Endothelial cell of umbilical vein (primary cell): ENCODE data around the gene DPEP2. TPM values are rescaled to one million over a fixed set of nuclear protein-coding genes. Genes with fewer than 3 reads are reported as not detected.
A peak's percentile ranks its signal among the peaks of the same experiment; 100 is the strongest.

Experiments
- BruUV-seq: library from RNA; stranded (reverse); fragments of 400-500 nt; replicated peaks from 2 replicates; lab custom pipeline; 2021; lab: Mats Ljungman, UMichigan
- CTCF ChIA-PET: fragments of 300-600, 350-600 bp; sonication (Branson Sonifier 250); formaldehyde crosslinking; loops from one replicate; lab custom pipeline; 2021; ENCODE audit warnings: antibody characterized with exemption, inconsistent platforms; lab: Charles Lee
- POLR2A ChIA-PET: fragments of 300-600, 350-600 bp; sonication (Branson Sonifier 250); formaldehyde crosslinking; loops from one replicate; lab custom pipeline; 2021; ENCODE audit warnings: antibody characterized with exemption, inconsistent platforms; lab: Charles Lee
- DNase-seq: peaks from one replicate; pipeline ENCODE4 v3.0.0-alpha.2; 2011; ENCODE audit warnings: low read depth, low spot score
- FAIRE-seq: peaks from 2 replicates; lab custom pipeline; 2011; peaks lifted over from hg19 to GRCh38; lab: Jason Lieb, UNC
- H2AFZ ChIP-seq: 2 replicates; pipeline ENCODE4 v1.6.0; 2012; ENCODE audit warnings: low read depth, low read length, control low read depth, inconsistent platforms
- H3K27ac ChIP-seq: 2 replicates; pipeline ENCODE4 v1.5.1; 2011; ENCODE audit warnings: low read depth, mild to moderate bottlenecking, control low read depth, low read length, moderate library complexity; ENCODE audit not compliant: insufficient read depth
- H3K27me3 ChIP-seq, 2 experiments: 2 replicates each; pipeline versions ENCODE4 v1.6.0 to v1.6.1; 2011; ENCODE audit warnings: low read length in 2 of 2, mixed read lengths in 1 of 2; ENCODE audit not compliant: control insufficient read depth in 2 of 2, insufficient read depth in 2 of 2
- H3K36me3 ChIP-seq, 2 experiments: 2 replicates in 1 of 2; 3 replicates in 1 of 2; pipeline ENCODE4 v1.5.1; 2011; ENCODE audit warnings: low read length in 2 of 2, mild to moderate bottlenecking in 1 of 2, moderate library complexity in 1 of 2; ENCODE audit not compliant: control insufficient read depth in 2 of 2, insufficient read depth in 2 of 2; ENCODE audit errors: extremely low read depth in 1 of 2
- H3K4me1 ChIP-seq: 3 replicates; pipeline ENCODE4 v1.5.1; 2011; ENCODE audit warnings: mild to moderate bottlenecking, low read length; ENCODE audit not compliant: control insufficient read depth, insufficient read depth; ENCODE audit errors: extremely low read depth
- H3K4me2 ChIP-seq: 2 replicates; pipeline ENCODE4 v1.6.1; 2011; ENCODE audit warnings: low read length, control low read depth, mixed read lengths; ENCODE audit not compliant: insufficient read depth
- H3K4me3 ChIP-seq, 3 experiments: fragments of 200-600 bp in 1 of 3; sonication (generic), shearing (Covaris generic) in 1 of 3; replicated peaks in 1 of 3; 2 replicates each; pipeline ENCODE4 v1.5.1; 2011 to 2016; ENCODE audit warnings: control low read depth in 3 of 3, low read length in 3 of 3, mild to moderate bottlenecking in 2 of 3, inconsistent platforms in 1 of 3, low read depth in 1 of 3, moderate library complexity in 1 of 3; ENCODE audit not compliant: insufficient read depth in 1 of 3
- H3K79me2 ChIP-seq: 2 replicates; pipeline ENCODE4 v1.6.0; 2012; ENCODE audit warnings: low read length, inconsistent platforms; ENCODE audit not compliant: control insufficient read depth, insufficient read depth
- H3K9ac ChIP-seq: replicated peaks from 2 replicates; pipeline ENCODE3; 2011; ENCODE audit warnings: low read length, control low read depth; ENCODE audit not compliant: insufficient read depth; ENCODE audit errors: extremely low read depth
- H3K9me1 ChIP-seq: replicated peaks from 3 replicates; pipeline ENCODE4 v1.6.0; 2011; ENCODE audit warnings: mild to moderate bottlenecking, low read length; ENCODE audit not compliant: control insufficient read depth, insufficient read depth; ENCODE audit errors: extremely low read depth
- H3K9me3 ChIP-seq: replicated peaks from 2 replicates; pipeline ENCODE4 v1.5.1; 2012; ENCODE audit warnings: low read length, inconsistent platforms; ENCODE audit not compliant: control insufficient read depth, insufficient read depth
- H4K20me1 ChIP-seq: replicated peaks from 2 replicates; pipeline ENCODE3; 2011; ENCODE audit warnings: mild to moderate bottlenecking, low read length; ENCODE audit not compliant: control insufficient read depth, insufficient read depth; ENCODE audit errors: extremely low read depth
- CTCF ChIP-seq, 2 donors: IDR thresholded peaks; 1 replicate in 1 of 2; 2 replicates in 1 of 2; pipeline ENCODE4 v1.5.1; 2011; ENCODE audit warnings: low read length in 2 of 2, mild to moderate bottlenecking in 2 of 2, moderate library complexity in 2 of 2, control low read depth in 1 of 2, inconsistent platforms in 1 of 2, low read depth in 1 of 2; ENCODE audit not compliant: insufficient read depth in 1 of 2; ENCODE audit errors: extremely low read depth in 1 of 2
- EZH2 ChIP-seq: IDR thresholded peaks from 2 replicates; pipeline ENCODE4 v1.6.1; 2012; ENCODE audit warnings: borderline replicate concordance, low read depth, mild to moderate bottlenecking, moderate library complexity, low read length, inconsistent platforms; ENCODE audit not compliant: severe bottlenecking
- FOS ChIP-seq: IDR thresholded peaks from 2 replicates; pipeline ENCODE4 v1.6.1; 2011; ENCODE audit warnings: mild to moderate bottlenecking, low read length, moderate library complexity, borderline replicate concordance; ENCODE audit not compliant: insufficient read depth
- GATA2 ChIP-seq: IDR thresholded peaks from 2 replicates; pipeline ENCODE4 v1.7.0; 2011; ENCODE audit warnings: low read depth, mild to moderate bottlenecking, moderate library complexity, mixed read lengths, low read length; ENCODE audit not compliant: insufficient read length, insufficient read depth
- JUN ChIP-seq: IDR thresholded peaks from 2 replicates; pipeline ENCODE4 v1.6.1; 2011; ENCODE audit warnings: borderline replicate concordance, low read depth; ENCODE audit not compliant: insufficient read length, insufficient read depth
- MAX ChIP-seq: IDR thresholded peaks from 2 replicates; pipeline ENCODE4 v1.6.1; 2011; ENCODE audit not compliant: insufficient read depth, insufficient read length
- MYC ChIP-seq: IDR thresholded peaks from one replicate; pipeline ENCODE4 v1.6.1; 2011; ENCODE audit warnings: mild to moderate bottlenecking, low read depth, low read length
- POLR2AphosphoS5 ChIP-seq: IDR thresholded peaks from 2 replicates; pipeline ENCODE4 v1.6.1; 2012; ENCODE audit warnings: low read depth, mild to moderate bottlenecking, control low read depth, low read length, moderate library complexity; ENCODE audit not compliant: insufficient read depth
- dilution Hi-C: fragments of 300-500 bp; cut with MboI; formaldehyde crosslinking; loops from one replicate; pipeline ENCODE4 v1.15.0; 2019; ENCODE audit warnings: low sequenced_read_pairs; ENCODE audit not compliant: extremely low pct_ligation_motif_present
- intact Hi-C: fragments of 100-400 bp; cut with micrococcal nuclease; formaldehyde crosslinking; loops from one replicate; pipeline ENCODE4 v1.10.0; 2022
- polyA plus RNA-seq, 4 experiments: library from polyadenylated mRNA; depleted of rRNA in 3 of 4; stranded (reverse) in 3 of 4; unstranded in 1 of 4; fragments of >200 nt; gene quantifications; 2 replicates each; pipeline versions ENCODE4 v1.2.1 to v1.2.3, GENCODE V29; 2011 to 2012; ENCODE audit warnings: missing spikeins in 1 of 4
- total RNA-seq: library from RNA; stranded (reverse); gene quantifications from 2 replicates; pipeline ENCODE4 v1.2.3, GENCODE V29; 2021

Gene DPEP2
- total and polyA plus RNA-seq, 2 donors (not counting 3 experiments of a cell fraction or from before 2014, with no cell fraction given) = 0.27 to 1.8 TPM

GRCh38 chr16:67965668-67966548 lies 33.4 kb downstream of the DPEP2 start:
- POLR2A ChIA-PET = interaction anchor here (1.1 kb wide), 2 partner anchors 30 to 272 kb away, joined by 3 to 5 read pairs; no protein-coding TSS in a partner anchor
- H3K4me2 ChIP-seq = peak overlapping the region; percentile 77

GRCh38 chr16:67964477-67965131 lies 34.7 kb downstream of the DPEP2 start:
- CTCF ChIA-PET = interaction anchor here (1.3 to 1.4 kb wide), 2 partner anchors 40 to 104 kb away, joined by 4 to 5 read pairs; no protein-coding TSS in a partner anchor
- dilution Hi-C loops = no loop called here
- no TSS peak for BruUV-seq

More at GRCh38 chr16:67965668-67966548, 33.4 kb downstream of the DPEP2 start:
- Histone ChIP-seq H3K9ac (peak overlapping the region; percentile 2), H3K9me3 (no peaks in the 10 kb centered on the region), H2AFZ (no peak overlapping the region), H3K27me3 (no peaks in the 10 kb centered on the region), H3K27ac (peak overlapping the region; percentile 10), H3K4me3 (peak overlapping the region in 1 of 3 experiments; percentile 97), H3K9me1 (no peaks in the 10 kb centered on the region), H3K4me1 (peaks cover 22% of the 10 kb centered on the region), H3K79me2 (peaks cover 52% of the 10 kb centered on the region), H3K36me3 (peaks cover 7 to 18% of the 10 kb centered on the region in 2 experiments), H4K20me1 (no peaks in the 10 kb centered on the region)
- dilution Hi-C loops (no loop called here), intact Hi-C loops (no loop called here)
- no peak for DNase-seq
- no peak for FAIRE-seq
- TF ChIP-seq JUN = no peak
- no peak for TF ChIP-seq EZH2
- TF ChIP-seq FOS = no peak
- CTCF ChIA-PET = interaction anchor here (1.0 to 2.2 kb wide), 7 partner anchors 24 to 75 kb away, joined by 3 to 13 read pairs (median 4); partner anchors contain the start of gene PSMB10
- BruUV-seq = no TSS peak

More at GRCh38 chr16:67964477-67965131, 34.7 kb downstream of the DPEP2 start:
- H3K4me3 ChIP-seq = no peak overlapping the region
- peaks cover 10 to 31% of the 10 kb centered on the region in 2 experiments for H3K36me3 ChIP-seq
- no peak overlapping the region for H2AFZ ChIP-seq
- peaks cover 22% of the 10 kb centered on the region for H3K4me1 ChIP-seq
- no peaks in the 10 kb centered on the region for H3K9me3 ChIP-seq
- no peak overlapping the region for H3K27ac ChIP-seq
- no peaks in the 10 kb centered on the region for H3K9me1 ChIP-seq
- POLR2A ChIA-PET = no interaction called here
- no peak overlapping the region for H3K4me2 ChIP-seq
- intact Hi-C loops = no loop called here
- no peaks in the 10 kb centered on the region for H3K27me3 ChIP-seq
- DNase-seq = no peak
- TF ChIP-seq FOS = no peak
- no peak for TF ChIP-seq GATA2
- no peak for TF ChIP-seq JUN
- no peak for TF ChIP-seq EZH2
- no peak for TF ChIP-seq CTCF (IDR thresholded peaks at IDR 0.05; ENCODE audit: extremely low read depth in 1 of 2, insufficient read depth in 1 of 2, low read depth in 1 of 2, low read length in 2 of 2)
- TF ChIP-seq POLR2AphosphoS5 = no peak
- no peak for TF ChIP-seq MYC
- TF ChIP-seq MAX = no peak
- no peaks in the 10 kb centered on the region for H4K20me1 ChIP-seq
- peaks cover 52% of the 10 kb centered on the region for H3K79me2 ChIP-seq
- no peak overlapping the region for H3K9ac ChIP-seq
- FAIRE-seq = no peak
